K562 (cell line): Measurements from ENCODE around the gene GPR32. TPM values are rescaled to one million over a fixed set of nuclear protein-coding genes. Genes with fewer than 3 reads are reported as not detected.
A peak's percentile ranks its signal among the peaks of the same experiment; 100 is the strongest.

Source experiments
- ARID2 ChIP-seq: fragments of 450-650 bp; IDR thresholded peaks from 2 replicates; pipeline ENCODE4 v1.6.1; 2017; ENCODE audit warnings: antibody characterized with exemption, mild to moderate bottlenecking
- CBX1 ChIP-seq: sonication (generic); IDR thresholded peaks from 2 replicates; pipeline ENCODE4 v1.6.1; 2016; ENCODE audit warnings: antibody characterized with exemption, low read depth, mild to moderate bottlenecking
- CGGBP1 ChIP-seq: fragments of 250-450 bp; sonication (Bioruptor Pico); IDR thresholded peaks from 2 replicates; pipeline ENCODE4 v1.9.0; 2021; ENCODE audit warnings: mild to moderate bottlenecking
- CTCFL ChIP-seq: IDR thresholded peaks from 2 replicates; pipeline ENCODE4 v1.6.1; 2011; ENCODE audit warnings: borderline replicate concordance, low read depth, mild to moderate bottlenecking, moderate library complexity, low read length; ENCODE audit not compliant: insufficient read depth, poor library complexity, severe bottlenecking
- ETS2 ChIP-seq: IDR thresholded peaks from 2 replicates; pipeline ENCODE4 v1.6.1; 2016; ENCODE audit warnings: borderline replicate concordance, missing genetic modification characterization, mild to moderate bottlenecking, moderate library complexity, missing compliant biosample characterization; ENCODE audit not compliant: poor library complexity, severe bottlenecking
- KAT7 ChIP-seq: sonication (generic); formaldehyde crosslinking; IDR thresholded peaks from 2 replicates; pipeline ENCODE4 v1.8.0; 2022; ENCODE audit warnings: missing genetic modification reagents, mild to moderate bottlenecking, borderline replicate concordance
- KDM5B ChIP-seq: fragments of 200-600 bp; sonication (generic); IDR thresholded peaks from 2 replicates; pipeline ENCODE4 v1.6.1; 2012; ENCODE audit warnings: low read depth, mild to moderate bottlenecking, moderate library complexity, low read length, control low read depth, inconsistent platforms; ENCODE audit not compliant: insufficient replicate concordance
- KHSRP ChIP-seq: fragments of 450-650 bp; IDR thresholded peaks from 2 replicates; pipeline ENCODE4 v1.6.1; 2017
- KLF1 ChIP-seq: fragments of 450-650 bp; IDR thresholded peaks from 2 replicates; pipeline ENCODE4 v1.6.1; 2016; ENCODE audit warnings: missing genetic modification characterization, missing compliant biosample characterization
- LARP7 ChIP-seq: fragments of 450-650 bp; IDR thresholded peaks from 2 replicates; pipeline ENCODE4 v1.6.1; 2016
- LEF1 ChIP-seq: fragments of 450-650 bp; IDR thresholded peaks from 2 replicates; pipeline ENCODE4 v1.6.1; 2016; ENCODE audit warnings: mild to moderate bottlenecking
- MBD1 ChIP-seq: fragments of 250-450 bp; sonication (Bioruptor Pico); IDR thresholded peaks from 2 replicates; pipeline ENCODE4 v1.8.0; 2022; ENCODE audit warnings: inconsistent platforms
- MTA2 ChIP-seq: fragments of 450-650 bp; IDR thresholded peaks from 2 replicates; pipeline ENCODE4 v1.6.1; 2016; ENCODE audit warnings: low read depth
- POLR3G ChIP-seq: IDR thresholded peaks from 2 replicates; pipeline ENCODE4 v1.6.1; 2011; ENCODE audit not compliant: insufficient read length, insufficient replicate concordance; ENCODE audit errors: extremely low read depth
- PRDM10 ChIP-seq: fragments of 450-650 bp; IDR thresholded peaks from 2 replicates; pipeline ENCODE4 v1.6.1; 2018; ENCODE audit not compliant: partially characterized antibody
- RUNX1 ChIP-seq: sonication (generic); IDR thresholded peaks from 2 replicates; pipeline ENCODE4 v1.6.1; 2016; ENCODE audit warnings: antibody characterized with exemption, low read depth
- TGIF2 ChIP-seq: sonication (generic); formaldehyde crosslinking; IDR thresholded peaks from 2 replicates; pipeline ENCODE4 v1.8.1; 2022; ENCODE audit warnings: mild to moderate bottlenecking, missing genetic modification reagents, moderate library complexity
- ZBTB8A ChIP-seq: fragments of 450-650 bp; IDR thresholded peaks from 2 replicates; pipeline ENCODE4 v1.6.1; 2018; ENCODE audit warnings: mild to moderate bottlenecking, moderate library complexity; ENCODE audit not compliant: partially characterized antibody
- ZFPM2 ChIP-seq: fragments of 250-450 bp; sonication (Bioruptor Pico); IDR thresholded peaks from 2 replicates; pipeline ENCODE4 v1.5.1; 2022; ENCODE audit warnings: mild to moderate bottlenecking
- ZKSCAN1 ChIP-seq: fragments of 150-350 bp; IDR thresholded peaks from 2 replicates; pipeline ENCODE4 v1.6.1; 2016; ENCODE audit warnings: low read depth, low read length
- ZNF133 ChIP-seq: fragments of 250-450 bp; sonication (Bioruptor Pico); IDR thresholded peaks from 2 replicates; pipeline ENCODE4 v1.4.0; 2020; ENCODE audit warnings: mild to moderate bottlenecking
- polyA plus RNA-seq, 8 experiments: library from polyadenylated mRNA; depleted of rRNA in 4 of 8; stranded (reverse) in 5 of 8; unstranded in 3 of 8; fragments of >200 nt; fragmentation: Nextera tagmentation in 2 of 8; fragmentation: Illumina TruSeq in 1 of 8; extraction: Ambion mirVana in 2 of 8; extraction: Trizol in 1 of 8; gene quantifications; 2 replicates each; pipeline versions ENCODE4 v1.2.1 to v1.2.3, GENCODE V29; 2011 to 2014; ENCODE audit warnings: inconsistent platforms in 1 of 8, missing spikeins in 1 of 8
- total RNA-seq, 7 experiments: library from RNA; depleted of rRNA in 6 of 7; stranded (reverse); fragments of >200 nt in 6 of 7; fragmentation: Illumina TruSeq in 2 of 7; extraction: Trizol in 2 of 7; gene quantifications; 2 replicates each; pipeline versions ENCODE4 v1.2.1 to v1.2.3, GENCODE V29; 2011 to 2021; ENCODE audit warnings: low replicate concordance in 1 of 7

The GPR32 gene
- total and polyA plus RNA-seq, 9 of the 15 experiments (the other 6 are each of a cell fraction or from before 2014, with no cell fraction given) = not detected

GRCh38 chr19:50794074-50794875, 24.0 kb downstream of the GPR32 start (continued):
- TF ChIP-seq PRDM10 = peak; percentile 81
- no peak for TF ChIP-seq TGIF2 (CRISPR knock-in tag)
- no peak for TF ChIP-seq ARID2
- TF ChIP-seq ZKSCAN1 = no peak
- TF ChIP-seq ZBTB8A = no peak
- 0 out of 2 replicates have a peak, but pooled peaks have one; percentile 16 for TF ChIP-seq ZFPM2 (CRISPR knock-in tag)
- TF ChIP-seq ETS2 (tag) = no peak
- peak; percentile 42; the same call in 1 of the 2 replicates for TF ChIP-seq KLF1 (tag)
- no peak for TF ChIP-seq CGGBP1 (CRISPR knock-in tag)
- no peak for TF ChIP-seq ZNF133 (CRISPR knock-in tag)
- no peak for TF ChIP-seq KHSRP
- TF ChIP-seq CBX1 = no peak
- no peak for TF ChIP-seq MTA2
- TF ChIP-seq LEF1 = no peak
- TF ChIP-seq CTCFL = peak; percentile 97
- TF ChIP-seq POLR3G = no peak
- no peak for TF ChIP-seq RUNX1
- no peak for TF ChIP-seq LARP7
- TF ChIP-seq KAT7 (CRISPR knock-in tag) = 0 out of 2 replicates have a peak, but pooled peaks have one; percentile 81
- TF ChIP-seq MBD1 (CRISPR knock-in tag) = no peak
- peak; percentile 17 for TF ChIP-seq KDM5B
